A549 (cell line): ENCODE measurements around the gene OPN5.

Experiments used
- FOSL2 ChIP-seq, 2 experiments: fragments of 450-650 bp in 1 of 2; fragments of >200 bp in 1 of 2; sonication (Bioruptor Twin) in 1 of 2; formaldehyde crosslinking; IDR thresholded peaks; 2 replicates each; pipeline versions ENCODE4 v1.5.0 to v1.6.1; 2016 to 2020; ENCODE audit warnings: mild to moderate bottlenecking in 1 of 2, moderate library complexity in 1 of 2
- MAFK ChIP-seq: fragments of 450-650 bp; IDR thresholded peaks from 2 replicates; pipeline ENCODE4 v1.6.1; 2014; ENCODE audit not compliant: partially characterized antibody

DNA sequence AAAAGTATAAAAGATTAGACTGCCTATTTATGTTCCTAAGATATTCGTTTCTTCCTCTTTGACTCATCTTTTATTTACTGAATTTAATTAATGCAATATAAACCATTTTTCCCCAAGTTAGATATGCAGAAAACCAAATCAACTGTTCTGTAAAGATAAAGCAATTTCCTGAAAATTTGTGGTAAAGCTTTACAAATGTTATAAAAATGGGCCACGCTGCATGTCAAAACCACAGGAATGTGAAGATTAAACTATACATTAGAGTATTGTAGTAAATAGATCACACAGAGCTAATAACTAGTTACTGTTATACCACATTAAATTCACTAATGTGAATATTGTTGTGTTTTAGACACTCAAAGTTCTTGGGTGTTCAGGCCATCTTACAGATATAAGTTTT is 83.4 kb downstream of the OPN5 start:
- no peak for TF ChIP-seq MAFK
- no peak for TF ChIP-seq FOSL2 (IDR thresholded peaks at IDR 0.05)
- no peak for TF ChIP-seq FOSL2 (CRISPR knock-in tag; IDR thresholded peaks at IDR 0.05)
